ENCODE data around the gene FSTL4.
"Not testable (repeated sequence)": the region's sequence is repeated elsewhere in the genome, so short reads cannot be mapped to it uniquely, and the experiment has no call there.

Gene FSTL4

GRCh38 chr5:133403741-133404364, 208.5 kb downstream of the FSTL4 start:
- peak; percentile 33 for DNase-seq (ENCODE audit: low spot score)

GRCh38 chr5:133402775-133403174, 209.6 kb downstream of the FSTL4 start:
- DNase-seq (ENCODE audit: low spot score): no peak

GRCh38 chr5:133401731-133402347, 210.5 kb downstream of the FSTL4 start:
- DNase-seq (ENCODE audit: low spot score): no peak

GRCh38 chr5:133400831-133401351, 211.4 kb downstream of the FSTL4 start:
- peak; percentile 47 for DNase-seq (ENCODE audit: low spot score)

GRCh38 chr5:133400120-133400519, 212.2 kb downstream of the FSTL4 start:
- no peak for DNase-seq (ENCODE audit: low spot score)

- DNase-seq (ENCODE audit: low spot score): no peak
Observed at GRCh38 chr5:133399247-133399891, 213.0 kb downstream of the FSTL4 start.

GRCh38 chr5:133398646-133399101, 213.7 kb downstream of the FSTL4 start:
- DNase-seq (ENCODE audit: low spot score): no peak

- DNase-seq (ENCODE audit: low spot score): peak; percentile 55
Observed at GRCh38 chr5:133397990-133398645, 214.2 kb downstream of the FSTL4 start.

DNA sequence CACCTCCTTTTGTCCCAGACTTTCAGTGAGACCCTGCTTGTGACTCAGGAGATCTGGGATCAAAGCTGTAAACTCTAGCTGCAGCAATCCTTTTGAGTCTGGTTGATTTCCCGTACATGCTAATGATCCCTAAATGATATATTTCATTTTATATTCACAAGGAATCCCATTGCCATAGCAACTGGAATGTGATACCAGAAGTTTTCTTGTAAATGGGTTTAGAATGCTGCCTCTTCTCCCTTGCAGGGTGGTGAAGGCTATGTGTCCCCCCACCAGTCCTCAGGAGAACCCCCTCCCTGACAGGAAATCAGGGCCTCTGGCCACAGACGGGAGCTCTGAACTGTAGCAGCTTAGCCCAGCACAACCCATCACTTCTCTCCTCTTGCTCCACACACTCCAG, 215.0 kb downstream of the FSTL4 start:
- no peak for DNase-seq (ENCODE audit: low spot score)

- peak; percentile 57 for DNase-seq (ENCODE audit: low spot score)
Observed at GRCh38 chr5:133396814-133397213, 215.5 kb downstream of the FSTL4 start.

DNA sequence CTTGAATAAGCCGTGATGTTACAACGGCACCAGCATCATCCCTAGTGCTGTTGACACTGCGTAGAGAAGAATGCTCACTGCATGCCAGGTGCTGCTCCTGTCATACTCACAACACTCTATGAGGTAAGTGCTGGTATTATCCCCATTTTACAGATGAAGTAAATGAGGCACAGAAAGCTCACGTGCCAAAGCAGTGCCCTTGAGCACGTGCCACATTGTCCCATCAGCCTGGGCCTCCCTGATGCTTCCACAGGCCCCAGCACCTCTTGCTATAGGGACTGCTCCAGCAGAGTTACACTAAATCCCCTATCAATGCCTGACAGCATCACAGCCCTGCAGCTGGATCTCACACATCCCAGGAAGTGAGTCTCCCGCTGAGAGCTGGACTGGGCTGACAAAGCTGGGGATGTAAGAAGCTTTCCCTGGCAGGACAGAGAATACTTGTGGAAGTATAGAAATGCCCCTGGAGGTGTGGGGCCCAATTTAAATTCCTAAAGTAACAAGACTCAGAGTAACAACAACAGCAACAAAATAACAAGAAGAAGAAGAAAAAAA, 216.1 kb downstream of the FSTL4 start:
- peak; percentile 66 for DNase-seq (ENCODE audit: low spot score)

GRCh38 chr5:133395207-133395606, 217.1 kb downstream of the FSTL4 start:
- DNase-seq (ENCODE audit: low spot score): not testable (repeated sequence)

DNA sequence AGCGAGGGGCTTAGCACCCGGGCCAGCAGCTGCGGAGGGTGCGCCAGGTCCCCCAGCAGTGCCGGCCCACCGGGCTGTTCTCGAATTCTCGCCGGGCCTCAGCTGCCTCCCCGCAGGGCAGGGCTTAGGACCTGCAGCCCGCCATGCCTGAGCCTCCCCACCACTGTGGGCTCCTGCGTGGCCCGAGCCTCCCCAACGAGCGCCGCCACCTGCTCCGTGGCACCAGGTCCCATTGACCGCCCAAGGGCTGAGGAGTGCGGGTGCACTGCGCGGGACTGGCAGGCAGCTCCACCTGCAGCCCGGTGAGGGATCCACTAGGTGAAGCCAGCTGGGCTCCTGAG, 217.9 kb downstream of the FSTL4 start:
- DNase-seq (ENCODE audit: low spot score): peak; percentile 48

DNA sequence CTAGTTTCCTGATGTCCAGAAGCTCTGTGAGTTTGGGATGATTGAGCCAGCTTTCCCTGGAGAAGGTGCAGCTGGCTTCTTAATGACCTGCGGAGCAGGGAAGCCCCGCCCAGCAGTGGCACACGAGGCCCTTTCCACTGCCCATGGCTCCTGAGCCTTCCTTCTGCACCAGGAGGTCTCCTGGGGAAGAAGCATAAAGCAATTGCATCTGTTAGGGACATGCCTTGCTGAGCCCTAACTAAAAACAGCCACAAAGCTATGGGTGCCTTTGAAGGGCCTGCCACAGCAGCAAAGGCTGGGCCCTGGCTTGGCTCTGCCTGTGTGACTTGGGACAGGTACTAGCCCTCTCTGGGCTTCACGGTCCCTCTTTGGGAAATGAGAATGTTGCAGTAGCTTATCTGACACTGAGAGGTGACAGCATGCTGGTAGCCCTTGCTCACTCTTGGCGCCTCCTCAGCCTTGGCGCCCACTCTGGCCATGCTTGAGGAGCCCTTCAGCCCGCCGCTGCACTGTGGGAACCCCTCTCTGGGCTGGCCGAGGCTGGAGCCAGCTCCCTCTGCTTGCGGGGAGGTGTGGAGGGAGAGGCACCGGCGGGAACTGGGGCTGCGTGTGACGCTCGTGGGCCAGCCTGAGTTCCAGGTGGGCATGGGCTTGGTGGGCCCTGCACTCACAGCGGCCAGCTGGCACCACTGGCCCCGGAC, 218.4 kb downstream of the FSTL4 start:
- peak; percentile 38 for DNase-seq (ENCODE audit: low spot score)

GRCh38 chr5:133392448-133392847, 219.9 kb downstream of the FSTL4 start:
- DNase-seq (ENCODE audit: low spot score): peak; percentile 17

DNA sequence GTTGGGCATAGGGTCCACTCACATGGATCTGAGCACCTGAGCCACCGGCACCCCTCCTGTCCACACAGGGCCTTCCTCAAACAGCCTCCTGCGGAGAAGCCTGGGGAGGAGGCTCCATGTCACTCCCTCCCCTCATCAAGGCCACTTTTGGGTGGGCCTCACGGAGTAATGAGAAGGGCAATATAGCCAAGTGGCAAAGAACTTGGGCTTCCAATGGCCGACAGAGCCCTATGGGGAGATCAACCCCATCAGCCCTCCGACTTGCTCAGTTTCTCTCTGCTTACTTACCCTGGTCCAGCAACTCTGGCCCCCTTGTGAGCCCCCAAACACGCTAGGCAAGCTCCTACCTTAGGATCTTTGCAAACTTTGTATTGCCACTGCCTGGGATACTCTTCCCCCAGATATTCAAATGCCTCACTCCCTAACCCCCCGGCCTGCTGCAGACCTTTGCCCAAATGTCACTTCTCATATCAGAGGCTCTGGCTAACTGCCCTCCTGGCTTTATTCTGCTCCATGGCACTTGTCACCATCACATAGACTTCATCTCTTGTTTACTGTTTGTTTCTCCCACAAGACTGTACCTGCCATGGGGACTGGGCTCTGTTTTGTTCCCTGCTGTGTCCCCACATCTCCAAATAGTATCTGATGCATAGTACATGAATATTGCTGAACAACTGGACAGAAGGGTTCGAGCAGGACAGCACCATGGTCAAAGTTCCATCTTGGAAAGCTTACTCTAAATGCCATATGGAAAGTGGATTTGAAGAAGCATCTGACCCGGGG, 220.8 kb downstream of the FSTL4 start:
- peak; percentile 12 for DNase-seq (ENCODE audit: low spot score)

DNA sequence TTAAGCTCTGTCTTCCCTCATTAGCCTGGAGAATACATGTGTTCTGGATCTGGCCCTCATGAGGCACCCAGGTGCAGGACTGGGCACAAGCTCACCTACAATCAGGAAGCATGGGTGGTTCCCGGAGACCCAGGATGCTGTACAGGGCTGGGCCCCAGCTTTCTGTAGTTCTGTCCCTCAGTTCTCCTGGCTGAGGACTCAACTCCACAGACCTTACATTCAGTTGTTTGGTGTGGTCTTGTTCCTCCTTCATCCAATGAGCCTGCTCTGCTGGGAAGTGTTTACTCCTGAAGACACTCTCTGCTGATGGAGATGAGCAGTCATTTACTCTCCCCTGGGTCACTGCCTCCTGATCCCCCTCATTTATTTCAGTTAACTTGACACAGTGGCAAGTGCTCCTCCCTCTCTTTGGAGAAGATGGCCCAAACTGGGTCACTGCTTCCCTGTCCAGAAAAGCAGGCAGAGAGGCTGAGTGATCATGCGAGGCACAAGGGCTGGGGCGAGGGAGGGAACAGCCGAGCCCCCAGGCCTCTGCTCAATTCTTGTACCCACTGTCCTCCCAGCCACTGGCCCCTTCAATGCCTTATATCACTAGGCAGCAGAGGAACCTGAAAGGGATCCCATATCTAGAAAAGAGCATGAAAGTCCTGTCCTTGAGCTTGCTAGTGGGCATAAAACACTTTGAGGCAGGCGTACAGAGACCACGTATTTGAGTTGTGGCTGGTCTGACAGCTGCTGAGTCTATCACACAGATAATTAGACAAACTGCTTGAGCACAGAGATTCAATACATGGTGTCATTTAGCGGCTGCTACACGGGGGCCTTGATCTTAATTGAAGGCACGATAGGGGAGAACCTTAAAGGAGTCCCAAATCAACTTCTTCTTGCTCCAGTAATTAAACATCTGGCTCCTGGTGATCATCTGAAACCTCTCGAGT, 221.7 kb downstream of the FSTL4 start:
- DNase-seq (ENCODE audit: low spot score): peak; percentile 17

GRCh38 chr5:133389066-133389590, 223.2 kb downstream of the FSTL4 start:
- DNase-seq (ENCODE audit: low spot score): peak; percentile 25

GRCh38 chr5:133387621-133388020, 224.7 kb downstream of the FSTL4 start:
- DNase-seq (ENCODE audit: low spot score): peak; percentile 25

All from left forelimb (tissue), 1 donor.